Lung (tissue), 12 donors: Measurements from ENCODE around the gene SPRED2. TPM values are rescaled to one million over a fixed set of nuclear protein-coding genes. Genes with fewer than 3 reads are reported as not detected.

Experiments
- ATAC-seq: fragments of 200-7000 bp; cut with Tn5 transposase; one replicate; pipeline ENCODE4 v1.9.1; 2020; ENCODE audit warnings: moderate number of reproducible peaks; ENCODE audit not compliant: insufficient read depth, low FRiP score
- DNase-seq, 3 donors: peaks; one replicate each; pipeline ENCODE4 v3.0.0-alpha.2; 2013 to 2017
- H3K27ac ChIP-seq, 2 donors: one replicate each; pipeline ENCODE4 v1.5.1; 2013; ENCODE audit warnings: mild to moderate bottlenecking in 2 of 2, moderate library complexity in 2 of 2, control low read depth in 1 of 2, inconsistent platforms in 1 of 2, low read depth in 1 of 2, low read length in 1 of 2
- H3K27me3 ChIP-seq, 3 donors: one replicate each; pipeline ENCODE4 v1.5.1; 2013; ENCODE audit warnings: low read length in 2 of 3; ENCODE audit not compliant: control insufficient read depth in 3 of 3, insufficient read depth in 3 of 3
- H3K36me3 ChIP-seq, 4 donors: one replicate each; pipeline ENCODE4 v1.5.1; 2013; ENCODE audit warnings: low read length in 4 of 4, mild to moderate bottlenecking in 1 of 4, moderate library complexity in 1 of 4; ENCODE audit not compliant: control insufficient read depth in 4 of 4, insufficient read depth in 4 of 4
- H3K4me1 ChIP-seq, 5 donors: one replicate each; pipeline ENCODE4 v1.5.1; 2013; ENCODE audit warnings: low read length in 5 of 5, mild to moderate bottlenecking in 2 of 5, moderate library complexity in 1 of 5; ENCODE audit not compliant: control insufficient read depth in 5 of 5, insufficient read depth in 5 of 5
- H3K4me3 ChIP-seq: one replicate; pipeline ENCODE4 v1.5.1; 2013; ENCODE audit warnings: mild to moderate bottlenecking, control low read depth, moderate library complexity
- H3K9ac ChIP-seq, 2 donors: one replicate each; pipeline ENCODE4 v1.5.1; 2013; ENCODE audit warnings: low read length in 2 of 2, control low read depth in 1 of 2; ENCODE audit not compliant: insufficient read depth in 1 of 2
- H3K9me3 ChIP-seq, 4 donors: one replicate each; pipeline ENCODE4 v1.5.1; 2013; ENCODE audit warnings: low read length in 3 of 4, mild to moderate bottlenecking in 1 of 4, moderate library complexity in 1 of 4; ENCODE audit not compliant: control insufficient read depth in 4 of 4, insufficient read depth in 3 of 4
- WGBS, 2 donors: extraction: QIAGEN DNeasy Blood & Tissue Kit; methylation state at CpG; one replicate each; pipeline ENCODE4 v1.1.7; 2013; 5-methylcytosine and 5-hydroxymethylcytosine counted together
- polyA plus RNA-seq, 2 donors: library from polyadenylated mRNA; stranded (reverse); fragments of 200-250 nt; gene quantifications; one replicate each; pipeline ENCODE4 v1.2.1, GENCODE V29; 2013
- total RNA-seq, 2 donors: library from RNA; depleted of rRNA in 1 of 2; stranded (reverse); fragments of >200 nt in 1 of 2; gene quantifications; one replicate each; pipeline ENCODE4 v1.2.1, GENCODE V29; 2014 to 2021
- TF ChIP-seq, protein P1 (sequence below): IDR thresholded peaks from 2 replicates; pipeline ENCODE4 v1.5.1; 2012; ENCODE audit warnings: mild to moderate bottlenecking; ENCODE audit errors: control extremely low read depth, extremely low read depth
- donor health status: control.
- donor health status: control.
- donor health status: Bipolar disorder and iron deficiency.
- donor health status: healthy.
- donor health status: DM: yes; HTN: yes; CAD: no.

SPRED2 gene
- total and polyA plus RNA-seq, 4 donors, result 11.7 to 36.4 (median 19.6) TPM

DNA sequence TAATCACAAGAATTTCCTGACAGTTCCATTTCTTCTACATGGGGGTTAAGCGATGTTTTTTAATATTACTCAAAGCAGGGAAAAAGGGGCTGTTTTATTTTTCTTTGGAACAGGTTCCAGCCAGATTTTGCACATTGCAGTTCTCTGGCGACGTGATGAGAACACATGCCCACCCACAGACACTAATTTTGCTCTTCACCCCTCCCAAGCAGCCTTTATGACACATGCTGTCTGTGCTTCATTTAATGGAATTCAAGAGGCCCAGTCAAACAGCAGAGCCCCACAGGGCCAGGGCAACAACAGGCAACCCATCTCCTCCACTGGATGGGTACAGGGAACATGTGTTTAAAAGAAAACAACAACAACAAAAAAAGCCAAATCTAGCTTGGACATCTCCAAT lies 70.8 kb downstream of the SPRED2 start:
- no peak overlapping the region for H3K27ac ChIP-seq
- no peak for ATAC-seq
- 84 to 91% methylated on average over 3 of the region's 3 CpGs for WGBS, 2 donors
- TF ChIP-seq, protein P1, sequence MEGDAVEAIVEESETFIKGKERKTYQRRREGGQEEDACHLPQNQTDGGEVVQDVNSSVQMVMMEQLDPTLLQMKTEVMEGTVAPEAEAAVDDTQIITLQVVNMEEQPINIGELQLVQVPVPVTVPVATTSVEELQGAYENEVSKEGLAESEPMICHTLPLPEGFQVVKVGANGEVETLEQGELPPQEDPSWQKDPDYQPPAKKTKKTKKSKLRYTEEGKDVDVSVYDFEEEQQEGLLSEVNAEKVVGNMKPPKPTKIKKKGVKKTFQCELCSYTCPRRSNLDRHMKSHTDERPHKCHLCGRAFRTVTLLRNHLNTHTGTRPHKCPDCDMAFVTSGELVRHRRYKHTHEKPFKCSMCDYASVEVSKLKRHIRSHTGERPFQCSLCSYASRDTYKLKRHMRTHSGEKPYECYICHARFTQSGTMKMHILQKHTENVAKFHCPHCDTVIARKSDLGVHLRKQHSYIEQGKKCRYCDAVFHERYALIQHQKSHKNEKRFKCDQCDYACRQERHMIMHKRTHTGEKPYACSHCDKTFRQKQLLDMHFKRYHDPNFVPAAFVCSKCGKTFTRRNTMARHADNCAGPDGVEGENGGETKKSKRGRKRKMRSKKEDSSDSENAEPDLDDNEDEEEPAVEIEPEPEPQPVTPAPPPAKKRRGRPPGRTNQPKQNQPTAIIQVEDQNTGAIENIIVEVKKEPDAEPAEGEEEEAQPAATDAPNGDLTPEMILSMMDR, result no peak
- H3K4me1 ChIP-seq, result peaks cover 0 to 30% (median 5%) of the 10 kb centered on the region in 5 donors
- H3K36me3 ChIP-seq, result no peaks in the 10 kb centered on the region
- no peak overlapping the region for H3K4me3 ChIP-seq
- no peaks in the 10 kb centered on the region for H3K9me3 ChIP-seq
- peak in 1 of 3 donors; percentile 43 for DNase-seq
- no peaks in the 10 kb centered on the region for H3K27me3 ChIP-seq
- no peak overlapping the region for H3K9ac ChIP-seq

DNA sequence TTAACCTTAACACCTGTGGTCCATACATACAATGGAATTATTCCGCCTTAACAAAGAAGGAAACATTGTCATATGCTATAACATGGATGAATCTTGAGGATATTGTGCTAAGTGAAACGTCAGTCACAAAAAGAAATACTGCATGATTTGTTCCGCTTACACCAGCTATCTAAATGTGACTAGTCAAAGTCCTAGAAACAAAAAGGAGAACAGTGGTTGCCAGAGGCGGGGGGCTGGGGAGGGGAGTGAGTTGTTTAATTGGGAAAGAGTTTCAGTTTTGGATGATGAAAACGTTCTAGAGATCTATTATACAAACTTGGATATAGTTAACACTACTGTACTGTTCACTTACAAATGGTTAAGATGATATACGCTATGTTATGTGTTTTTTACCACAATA lies 72.0 kb downstream of the SPRED2 start:
- Histone ChIP-seq H3K27me3 (no peaks in the 10 kb centered on the region), H3K27ac (no peak overlapping the region), H3K9ac (no peak overlapping the region), H3K4me3 (no peak overlapping the region), H3K36me3 (no peaks in the 10 kb centered on the region), H3K4me1 (peaks cover 0 to 24% (median 4%) of the 10 kb centered on the region in 5 donors), H3K9me3 (no peaks in the 10 kb centered on the region)
- TF ChIP-seq, protein P1, result no peak
- no peak for ATAC-seq
- 72 to 83% methylated on average over 6 of the region's 6 CpGs for WGBS, 2 donors
- DNase-seq, result no peak

DNA sequence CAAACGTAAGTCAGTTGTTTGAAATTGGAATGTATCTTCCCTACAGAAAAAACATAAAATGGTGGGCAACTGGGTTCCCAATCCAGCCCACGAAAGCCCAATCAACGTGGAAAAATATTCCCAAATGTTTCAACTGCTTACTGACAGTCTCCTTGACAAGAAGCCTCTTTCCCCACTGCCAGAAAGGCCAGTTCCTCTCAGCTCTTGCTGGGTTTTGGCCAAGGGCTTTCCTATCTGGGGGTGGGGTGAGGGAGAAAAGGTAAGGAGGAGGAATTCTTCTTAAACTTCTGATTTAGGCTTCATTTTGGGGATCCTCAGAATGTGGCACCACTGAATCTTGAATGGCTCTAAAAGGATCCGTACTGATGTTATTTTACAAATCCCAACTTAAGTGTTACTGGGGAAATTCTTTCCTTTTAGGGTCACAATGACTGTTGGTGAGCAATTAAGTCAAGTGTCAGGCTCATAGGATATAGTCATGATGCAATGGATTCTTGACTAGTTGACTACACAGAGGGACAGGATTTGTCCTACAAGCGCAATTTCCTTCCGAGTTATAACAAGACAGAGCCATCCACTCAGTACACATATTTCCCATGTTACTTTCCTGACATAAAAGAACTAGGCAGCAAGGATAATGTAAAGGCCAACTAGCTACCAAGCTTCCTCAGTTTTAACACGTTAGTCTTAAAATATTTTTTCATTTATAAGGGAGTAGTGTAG lies 73.6 kb downstream of the SPRED2 start:
- Histone ChIP-seq H3K4me3 (no peak overlapping the region), H3K9ac (no peak overlapping the region), H3K27me3 (no peaks in the 10 kb centered on the region), H3K36me3 (no peaks in the 10 kb centered on the region), H3K9me3 (no peaks in the 10 kb centered on the region), H3K27ac (no peak overlapping the region), H3K4me1 (peaks cover 0 to 15% (median 5%) of the 10 kb centered on the region in 5 donors)
- ATAC-seq, result no peak
- WGBS, 2 donors, result 68 to 77% methylated on average over 7 of the region's 7 CpGs
- TF ChIP-seq, protein P1, result no peak
- no peak for DNase-seq

DNA sequence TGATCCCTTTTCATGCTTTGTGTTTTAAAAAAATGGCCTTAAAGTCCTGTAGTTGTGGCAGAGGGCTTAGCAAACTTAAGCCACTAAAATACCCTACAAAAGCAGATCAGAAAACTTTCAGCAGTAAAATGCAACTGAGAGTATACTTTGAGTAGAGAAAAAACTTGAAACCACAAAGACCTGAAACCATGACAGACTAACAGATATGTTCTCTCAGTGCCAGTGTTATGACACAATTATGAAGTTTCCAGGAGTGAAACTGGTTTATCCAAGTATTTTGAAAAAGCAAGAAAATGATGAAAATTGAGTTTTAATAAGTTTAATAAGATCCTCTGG lies 74.5 kb downstream of the SPRED2 start:
- peaks cover 0 to 15% (median 5%) of the 10 kb centered on the region in 5 donors for H3K4me1 ChIP-seq

More for the DNA sequence above, 74.5 kb downstream of the SPRED2 start:
- Histone ChIP-seq H3K9ac (no peak overlapping the region), H3K4me3 (no peak overlapping the region), H3K27me3 (no peaks in the 10 kb centered on the region), H3K27ac (no peak overlapping the region), H3K9me3 (no peaks in the 10 kb centered on the region), H3K36me3 (no peaks in the 10 kb centered on the region)
- no peak for ATAC-seq
- no peak for DNase-seq
- TF ChIP-seq, protein P1, result no peak
